Smooth muscle cell of bladder (primary cell): ENCODE measurements around the gene AP2S1. TPM values are rescaled to one million over a fixed set of nuclear protein-coding genes. Genes with fewer than 3 reads are reported as not detected.

Source experiments
- total RNA-seq: library from RNA; depleted of rRNA; stranded (reverse); fragments of >200 nt; gene quantifications from 2 replicates; pipeline ENCODE4 v1.2.3, GENCODE V29; 2014

The AP2S1 gene
- 208 and 251 TPM in 2 replicates for total RNA-seq

DNA sequence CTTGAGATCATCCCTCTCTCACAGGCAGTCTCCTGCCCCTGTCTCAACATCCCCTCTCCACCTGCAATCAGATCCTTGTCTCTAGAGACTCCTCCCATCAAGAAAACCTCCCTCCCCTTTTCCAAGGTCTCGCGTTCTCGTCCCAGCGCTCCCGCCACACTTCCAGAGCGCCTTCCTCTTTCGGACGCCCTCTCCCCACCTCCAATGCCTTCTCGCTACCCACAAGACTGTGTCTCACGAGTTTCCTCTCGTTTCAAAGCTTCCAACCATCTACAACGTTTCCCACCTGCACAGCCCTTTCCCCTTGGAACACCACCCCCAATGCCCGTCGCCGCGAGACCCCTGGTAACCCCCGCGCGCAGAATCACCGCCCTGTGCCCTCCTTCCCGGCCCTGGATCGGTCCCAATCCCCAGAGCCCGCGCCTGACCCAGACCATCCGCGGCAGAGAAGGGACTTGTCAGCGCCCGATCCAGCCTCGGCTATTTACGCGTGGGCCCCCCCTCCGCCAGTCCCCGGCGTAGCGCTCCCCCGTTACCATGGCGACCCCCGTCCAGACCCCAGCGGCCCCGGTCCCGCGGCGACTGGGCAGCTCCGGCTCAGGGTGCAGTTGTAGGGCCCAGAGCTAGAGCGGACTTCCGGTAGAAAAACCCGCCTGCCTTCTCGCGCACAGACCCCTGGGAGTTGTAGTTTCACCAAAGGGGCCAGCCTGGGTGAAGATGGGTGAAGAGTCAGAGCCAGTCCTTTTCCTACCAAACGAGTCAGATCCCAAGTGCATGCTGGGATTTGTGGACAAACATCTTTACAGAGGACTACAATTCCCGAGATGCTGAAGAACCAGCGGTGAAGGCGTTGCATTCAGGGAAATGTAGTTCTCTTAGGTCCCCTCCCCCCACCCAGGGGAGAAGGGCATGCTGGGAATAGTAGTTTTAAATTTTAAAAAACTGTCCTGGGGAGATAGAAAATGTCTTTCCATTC is at the start of gene AP2S1:
TSS of gene AP2S1 (minus strand) at position 619 of the 976 bp plus-strand sequence. CDS start at position 539, 80 bp downstream.

DNA sequence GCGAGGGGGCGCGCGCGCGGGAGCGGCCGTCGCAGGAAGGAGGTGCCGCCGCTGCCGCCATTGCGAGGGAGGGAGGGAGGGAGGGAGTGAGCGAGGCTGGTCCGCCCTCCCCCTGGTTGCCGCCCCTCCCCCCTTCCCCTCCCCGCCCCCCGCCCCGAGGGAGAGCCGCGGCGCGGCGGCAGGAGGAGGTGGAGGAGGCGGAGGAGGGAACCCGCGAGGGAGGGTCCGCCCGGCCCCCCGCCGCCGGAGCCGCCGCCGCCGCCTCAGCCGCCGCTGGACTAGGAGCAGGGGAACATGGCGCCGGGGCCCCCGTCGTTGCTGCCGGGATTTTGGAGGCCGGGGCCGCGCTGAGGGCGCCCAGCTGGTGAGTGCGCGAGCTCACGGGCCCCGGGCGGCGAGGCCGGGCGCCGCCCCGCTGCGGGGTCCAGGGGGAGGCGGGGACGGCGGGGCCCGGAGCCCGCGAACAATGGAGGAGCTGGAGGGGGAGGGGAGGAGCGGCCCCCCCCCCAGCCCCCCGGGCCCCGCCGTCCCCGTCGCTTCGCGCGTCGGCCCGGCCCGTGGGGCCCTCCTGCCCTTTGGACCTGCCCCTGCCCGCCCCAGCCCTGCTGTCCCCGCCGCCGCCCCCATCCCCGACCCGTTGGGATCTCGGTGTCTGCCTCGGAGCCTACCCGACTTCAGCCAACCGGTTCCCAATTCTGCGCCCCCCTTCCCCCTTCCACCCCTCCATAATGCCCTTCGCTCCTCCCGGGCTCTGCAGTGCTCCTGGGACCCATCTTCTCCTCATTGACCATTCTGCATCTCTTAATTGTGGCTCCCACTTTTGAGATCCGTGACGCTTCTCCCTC is 10.4 kb upstream of the AP2S1 start, which contains the start of gene ARHGAP35:
TSS of gene ARHGAP35 (plus strand) at position 152 of the 845 bp plus-strand sequence. CDS start 57,679 bp downstream, outside the sequence.

GRCh38 chr19:46788262-46788967 is 62.2 kb downstream of the AP2S1 start, which contains the start of gene SLC1A5:
SLC1A5 (minus strand) TSS chr19:46788594; CDS start chr19:46787965, 629 bp downstream.

Other genes with a start within 250 kb of the AP2S1 start
- gene CALM3, start 249.5 kb downstream of the AP2S1 start, total RNA-seq, result 115 and 134 TPM in 2 replicates
- gene PTGIR, start 225.8 kb downstream of the AP2S1 start, total RNA-seq, result 2.3 and 3.0 TPM in 2 replicates
- gene GNG8, start 214.6 kb downstream of the AP2S1 start, total RNA-seq, result not detected in 2 replicates
- 2.4 and 4.0 TPM in 2 replicates for gene DACT3, start 189.7 kb downstream of the AP2S1 start, total RNA-seq
- gene PRKD2, start 133.7 kb downstream of the AP2S1 start, total RNA-seq, result 10.3 and 12.4 TPM in 2 replicates
- 13.9 and 18.5 TPM in 2 replicates for gene FKRP, start 104.8 kb downstream of the AP2S1 start, total RNA-seq
- 55.9 and 58.9 TPM in 2 replicates for gene STRN4, start 104.4 kb downstream of the AP2S1 start, total RNA-seq
- 249 and 255 TPM in 2 replicates for gene SLC1A5, start 62.3 kb downstream of the AP2S1 start, total RNA-seq
- gene ARHGAP35, start 10.2 kb upstream of the AP2S1 start, total RNA-seq, result 25.6 and 37.2 TPM in 2 replicates
- 0.28 and 0.74 TPM in 2 replicates for gene NPAS1, start 169.0 kb upstream of the AP2S1 start, total RNA-seq
- 11.4 and 18.8 TPM in 2 replicates for gene TMEM160, start 197.8 kb upstream of the AP2S1 start, total RNA-seq